CD8-positive, alpha-beta memory T cell (primary cell): ENCODE measurements around the gene TBC1D22A. TPM values are rescaled to one million over a fixed set of nuclear protein-coding genes. Genes with fewer than 3 reads are reported as not detected.

ENCODE experiments used
- CTCF ChIA-PET: fragments of 350-600 bp; sonication (Branson Sonifier 250); formaldehyde crosslinking; loops from one replicate; lab custom pipeline; 2021; ENCODE audit warnings: antibody characterized with exemption; lab: Charles Lee
- POLR2A ChIA-PET: fragments of 350-600 bp; sonication (Branson Sonifier 250); formaldehyde crosslinking; loops from one replicate; lab custom pipeline; 2021; ENCODE audit warnings: antibody characterized with exemption; lab: Charles Lee
- DNase-seq, 5 donors: peaks; one replicate each; pipeline versions ENCODE4 v3.0.0 to v3.0.0-alpha.2; 2020 to 2022; ENCODE audit warnings: mixed read lengths in 1 of 5
- H3K27ac ChIP-seq: one replicate; pipeline ENCODE4 v1.7.0; 2013; ENCODE audit warnings: low read depth, mild to moderate bottlenecking, low read length, moderate library complexity
- H3K27me3 ChIP-seq: 2 replicates; pipeline ENCODE4 v1.7.0; 2013; ENCODE audit warnings: low read length, mild to moderate bottlenecking; ENCODE audit not compliant: insufficient read depth, poor library complexity, severe bottlenecking
- H3K36me3 ChIP-seq: 2 replicates; pipeline ENCODE4 v1.7.0; 2013; ENCODE audit warnings: mild to moderate bottlenecking, low read length, moderate library complexity; ENCODE audit not compliant: insufficient read depth
- H3K4me1 ChIP-seq: 2 replicates; pipeline ENCODE4 v1.7.0; 2013; ENCODE audit warnings: mild to moderate bottlenecking, low read length, moderate library complexity; ENCODE audit not compliant: insufficient read depth
- H3K4me3 ChIP-seq: 2 replicates; pipeline ENCODE4 v1.7.0; 2013; ENCODE audit warnings: mild to moderate bottlenecking, low read length
- H3K9me3 ChIP-seq: 2 replicates; pipeline ENCODE4 v1.7.0; 2013; ENCODE audit warnings: mild to moderate bottlenecking, low read length
- H3K27ac Mint-ChIP-seq, 8 donors: one replicate each; pipeline ENCODE4 v1.8.0; 2020 to 2021; ENCODE audit warnings: mixed read lengths in 8 of 8, mild to moderate bottlenecking in 6 of 8, inconsistent platforms in 3 of 8, moderate library complexity in 3 of 8
- H3K27me3 Mint-ChIP-seq, 2 donors: one replicate each; pipeline ENCODE4 v1.8.0; 2020 to 2021; ENCODE audit warnings: mixed read lengths in 2 of 2, mild to moderate bottlenecking in 1 of 2, moderate library complexity in 1 of 2
- H3K36me3 Mint-ChIP-seq, 3 donors: one replicate each; pipeline ENCODE4 v1.8.0; 2020 to 2021; ENCODE audit warnings: mixed read lengths in 3 of 3, inconsistent platforms in 1 of 3, mild to moderate bottlenecking in 1 of 3
- H3K4me1 Mint-ChIP-seq, 3 donors: one replicate each; pipeline ENCODE4 v1.8.0; 2020 to 2021; ENCODE audit warnings: mixed read lengths in 3 of 3, inconsistent platforms in 1 of 3, mild to moderate bottlenecking in 1 of 3
- H3K4me3 Mint-ChIP-seq, 7 donors: one replicate each; pipeline ENCODE4 v1.8.0; 2020 to 2021; ENCODE audit warnings: mixed read lengths in 7 of 7, mild to moderate bottlenecking in 6 of 7, moderate library complexity in 4 of 7, inconsistent platforms in 2 of 7
- H3K9me3 Mint-ChIP-seq, 5 donors: one replicate each; pipeline ENCODE4 v1.8.0; 2020 to 2022; ENCODE audit warnings: mixed read lengths in 5 of 5, mild to moderate bottlenecking in 3 of 5, moderate library complexity in 2 of 5, inconsistent platforms in 1 of 5
- polyA plus RNA-seq: library from polyadenylated mRNA; unstranded; fragments of 300-500 nt; fragmentation: Illumina TruSeq; gene quantifications from one replicate; pipeline ENCODE4 v1.2.3, GENCODE V29; 2021
- total RNA-seq, 2 experiments: library from RNA; stranded (reverse); gene quantifications; one replicate each; pipeline ENCODE4 v1.2.3, GENCODE V29; 2021

TBC1D22A gene
- total and polyA plus RNA-seq, 3 experiments from 2014 or later = 26.6 to 34.8 (median 34.0) TPM

DNA sequence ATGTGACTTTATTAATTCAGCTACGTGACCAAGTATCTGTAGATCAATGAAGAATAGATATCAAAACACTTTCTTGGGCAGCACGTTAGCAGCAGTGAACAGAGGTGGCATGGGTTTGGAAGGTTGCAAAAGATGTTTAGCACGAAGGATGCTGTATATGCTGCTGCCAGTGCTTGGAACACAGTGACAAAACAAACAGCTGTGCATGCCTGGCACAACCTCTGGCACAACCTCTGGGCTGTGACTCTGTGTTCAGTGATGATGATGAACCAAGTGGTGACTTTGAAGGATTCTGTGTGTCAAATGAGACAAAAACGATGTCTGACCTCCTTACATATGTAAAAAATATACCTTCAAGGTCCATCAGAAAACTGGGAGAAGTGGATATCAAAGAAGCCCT, 104.7 kb downstream of the TBC1D22A start:
- Mint-ChIP-seq H3K4me1 (peaks cover 13 to 22% (median 15%) of the 10 kb centered on the region in 3 donors), H3K36me3 (peaks cover 22 to 74% (median 58%) of the 10 kb centered on the region in 3 donors)
- peaks cover 5% of the 10 kb centered on the region for H3K36me3 ChIP-seq

DNA sequence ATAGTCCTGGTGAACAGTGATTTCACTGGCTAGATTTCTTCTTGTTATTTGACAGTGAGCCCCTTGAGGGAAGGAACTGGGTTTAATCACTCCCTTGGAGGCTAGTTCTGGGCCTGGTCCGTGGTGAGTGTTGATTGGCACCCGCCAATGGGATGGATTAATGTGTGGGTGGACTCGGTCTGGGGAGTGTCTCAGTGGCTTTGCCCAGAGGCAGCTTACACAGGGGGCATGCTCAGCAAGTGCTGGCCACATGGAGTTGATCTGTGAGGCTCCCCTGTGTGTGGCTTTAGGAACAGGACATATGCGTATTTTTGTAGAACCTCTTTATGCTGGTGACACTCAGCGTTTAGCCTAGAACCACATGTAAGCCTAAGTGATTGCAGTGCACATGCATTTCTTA, 106.9 kb downstream of the TBC1D22A start:
- peaks cover 22 to 73% (median 72%) of the 10 kb centered on the region in 3 donors for H3K36me3 Mint-ChIP-seq
- no peaks in the 10 kb centered on the region for H3K27me3 ChIP-seq
- H3K27ac Mint-ChIP-seq = peak overlapping the region in 1 of 8 donors; percentile 54
- no peak overlapping the region for H3K27ac ChIP-seq
- H3K9me3 ChIP-seq = no peaks in the 10 kb centered on the region
- no peaks in the 10 kb centered on the region for H3K27me3 Mint-ChIP-seq
- DNase-seq = no peak
- no peaks in the 10 kb centered on the region for H3K4me1 ChIP-seq
- CTCF ChIA-PET = no interaction called here
- H3K9me3 Mint-ChIP-seq = peaks cover 13 to 29% (median 19%) of the 10 kb centered on the region in 5 donors
- H3K4me1 Mint-ChIP-seq = peaks cover 25 to 30% (median 28%) of the 10 kb centered on the region in 3 donors
- H3K4me3 Mint-ChIP-seq = peak overlapping the region in 1 of 7 donors; percentile 40
- no peak overlapping the region for H3K4me3 ChIP-seq
- peaks cover 5% of the 10 kb centered on the region for H3K36me3 ChIP-seq
- POLR2A ChIA-PET = no interaction called here

More for the DNA sequence above, 104.7 kb downstream of the TBC1D22A start:
- ChIA-PET CTCF (interaction anchor here (1.3 kb wide), 1 partner anchor 64 kb away, joined by 3 read pairs; no protein-coding TSS in a partner anchor), POLR2A (no interaction called here)
- Mint-ChIP-seq H3K4me3 (no peak overlapping the region), H3K27me3 (no peaks in the 10 kb centered on the region), H3K27ac (no peak overlapping the region), H3K9me3 (peaks cover 12 to 22% (median 16%) of the 10 kb centered on the region in 5 donors)
- H3K27ac ChIP-seq = no peak overlapping the region
- no peaks in the 10 kb centered on the region for H3K9me3 ChIP-seq
- DNase-seq = no peak
- H3K4me1 ChIP-seq = no peaks in the 10 kb centered on the region
- no peaks in the 10 kb centered on the region for H3K27me3 ChIP-seq
- H3K4me3 ChIP-seq = no peak overlapping the region

DNA sequence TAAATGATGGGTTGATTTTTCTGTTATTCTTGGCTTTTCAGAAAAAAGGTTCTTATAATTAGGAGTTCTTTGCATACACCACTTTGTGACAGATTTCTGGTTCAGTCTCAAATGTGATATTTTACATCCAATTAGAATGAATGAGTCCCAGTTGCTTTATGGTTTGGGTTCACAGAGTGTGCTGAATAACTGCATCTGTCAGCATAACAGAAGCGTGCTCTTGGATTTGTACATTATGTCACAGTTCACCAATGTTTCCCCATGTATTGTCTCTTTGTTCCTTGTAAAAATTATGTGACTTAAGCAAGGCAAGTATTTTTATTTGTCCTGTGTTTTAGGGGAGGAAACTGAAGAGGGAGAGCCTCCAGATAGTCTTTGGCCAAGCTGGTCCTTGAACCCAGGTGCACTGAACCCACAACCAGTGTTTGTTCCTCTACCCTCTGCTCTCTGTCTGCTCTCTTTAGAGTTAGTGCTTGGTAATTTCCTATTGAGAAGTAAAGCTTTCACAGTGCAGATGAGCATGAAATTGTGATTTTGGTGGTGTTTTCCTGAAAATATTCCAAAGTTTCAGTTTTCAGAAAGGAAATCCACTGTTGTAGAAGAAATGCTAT, 107.5 kb downstream of the TBC1D22A start:
- Mint-ChIP-seq H3K9me3 (peaks cover 13 to 29% (median 19%) of the 10 kb centered on the region in 5 donors), H3K4me1 (peaks cover 25 to 33% (median 32%) of the 10 kb centered on the region in 3 donors), H3K4me3 (no peak overlapping the region), H3K27me3 (no peaks in the 10 kb centered on the region), H3K36me3 (peaks cover 22 to 73% (median 68%) of the 10 kb centered on the region in 3 donors), H3K27ac (no peak overlapping the region)
- H3K4me3 ChIP-seq = no peak overlapping the region
- ChIA-PET POLR2A (no interaction called here), CTCF (no interaction called here)
- H3K27ac ChIP-seq = no peak overlapping the region
- peaks cover 5% of the 10 kb centered on the region for H3K36me3 ChIP-seq
- no peaks in the 10 kb centered on the region for H3K4me1 ChIP-seq
- DNase-seq = no peak
- no peaks in the 10 kb centered on the region for H3K27me3 ChIP-seq
- no peaks in the 10 kb centered on the region for H3K9me3 ChIP-seq

DNA sequence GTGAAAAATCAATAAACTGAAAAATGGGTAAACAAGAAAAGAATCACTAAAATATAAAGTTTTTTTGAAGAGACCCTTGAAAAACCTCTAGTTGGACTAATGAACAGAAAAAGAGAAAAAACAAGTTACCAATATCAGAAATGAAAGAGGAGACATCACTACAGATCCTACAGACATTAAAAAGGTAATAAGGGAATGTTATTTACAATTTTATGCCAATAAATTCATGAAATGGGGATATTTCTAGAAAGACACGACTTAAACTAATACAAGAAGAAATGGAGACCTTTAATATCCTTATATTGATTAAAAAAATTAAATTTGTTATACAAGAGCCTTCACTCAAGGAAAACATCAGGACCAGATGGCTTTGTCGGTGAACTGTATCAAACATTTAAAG, 109.4 kb downstream of the TBC1D22A start:
- ChIA-PET CTCF (no interaction called here), POLR2A (no interaction called here)
- Mint-ChIP-seq H3K27me3 (no peaks in the 10 kb centered on the region), H3K9me3 (peaks cover 13 to 29% (median 19%) of the 10 kb centered on the region in 5 donors), H3K36me3 (peaks cover 20 to 60% (median 54%) of the 10 kb centered on the region in 3 donors), H3K4me3 (no peak overlapping the region), H3K27ac (no peak overlapping the region), H3K4me1 (peaks cover 19 to 44% (median 34%) of the 10 kb centered on the region in 3 donors)
- Histone ChIP-seq H3K36me3 (peaks cover 5% of the 10 kb centered on the region), H3K27ac (no peak overlapping the region), H3K4me1 (no peaks in the 10 kb centered on the region), H3K27me3 (no peaks in the 10 kb centered on the region), H3K9me3 (no peaks in the 10 kb centered on the region), H3K4me3 (no peak overlapping the region)
- DNase-seq = no peak

DNA sequence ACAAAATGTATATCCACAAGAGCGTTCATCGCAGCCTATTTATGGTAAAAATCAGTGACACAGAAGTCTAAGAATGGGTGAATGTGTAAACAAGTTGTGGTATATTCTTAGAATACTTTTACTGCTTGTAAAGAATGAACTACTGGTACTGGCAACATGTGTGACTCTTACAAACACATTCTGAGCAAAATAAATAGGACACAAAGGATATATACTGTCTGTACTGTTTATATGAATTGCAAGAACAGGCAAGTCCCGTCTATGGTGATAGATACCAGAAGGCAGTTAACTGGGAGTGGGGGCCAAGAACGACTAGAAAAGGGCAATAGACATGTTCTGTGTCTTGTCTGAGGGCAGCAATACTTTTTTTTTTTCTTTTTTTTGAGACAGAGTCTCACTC, 112.6 kb downstream of the TBC1D22A start:
- DNase-seq = no peak
- ChIA-PET POLR2A (no interaction called here), CTCF (no interaction called here)
- no peaks in the 10 kb centered on the region for H3K4me1 ChIP-seq
- Mint-ChIP-seq H3K27me3 (no peaks in the 10 kb centered on the region), H3K4me1 (peaks cover 31 to 65% (median 46%) of the 10 kb centered on the region in 3 donors), H3K4me3 (no peak overlapping the region), H3K9me3 (peaks cover 12 to 25% (median 19%) of the 10 kb centered on the region in 5 donors), H3K36me3 (peaks cover 9 to 44% (median 41%) of the 10 kb centered on the region in 3 donors), H3K27ac (peak overlapping the region in 1 of 8 donors; percentile 43)
- H3K27me3 ChIP-seq = no peaks in the 10 kb centered on the region
- H3K4me3 ChIP-seq = no peak overlapping the region
- no peaks in the 10 kb centered on the region for H3K9me3 ChIP-seq
- peaks cover 3% of the 10 kb centered on the region for H3K36me3 ChIP-seq
- no peak overlapping the region for H3K27ac ChIP-seq

DNA sequence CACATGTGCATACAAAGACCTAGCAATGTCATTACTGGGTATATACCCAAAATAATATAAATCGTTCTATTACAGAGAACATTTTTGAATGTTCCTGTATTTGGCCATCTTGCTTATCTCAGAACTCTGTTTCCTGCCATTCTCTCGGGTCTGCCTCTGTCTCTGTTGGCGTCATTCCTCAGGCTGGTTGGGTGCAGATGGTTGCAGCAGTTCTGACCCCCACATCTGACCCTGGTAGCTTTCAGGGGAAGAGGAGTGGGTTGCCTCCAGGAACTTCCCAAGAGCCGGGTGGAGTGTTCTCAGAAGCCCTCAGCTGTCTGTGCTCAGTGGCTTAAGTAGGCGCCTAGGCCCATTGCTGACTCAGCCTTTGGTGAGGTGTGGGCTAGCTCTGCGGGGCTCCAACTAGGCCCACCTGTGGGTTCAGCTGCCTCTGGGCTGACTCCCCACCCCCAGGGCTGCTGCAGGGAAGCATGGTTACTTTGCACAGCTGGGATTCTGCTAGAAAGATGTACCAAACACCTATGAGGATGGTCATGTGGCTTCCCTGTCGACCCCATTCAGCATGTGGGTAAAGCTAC, 114.0 kb downstream of the TBC1D22A start:
- Histone ChIP-seq H3K4me1 (no peaks in the 10 kb centered on the region), H3K27ac (no peak overlapping the region), H3K4me3 (no peak overlapping the region), H3K36me3 (no peaks in the 10 kb centered on the region), H3K27me3 (no peaks in the 10 kb centered on the region), H3K9me3 (no peaks in the 10 kb centered on the region)
- H3K27me3 Mint-ChIP-seq = no peaks in the 10 kb centered on the region
- peaks cover 44 to 79% (median 59%) of the 10 kb centered on the region in 3 donors for H3K4me1 Mint-ChIP-seq
- H3K4me3 Mint-ChIP-seq = no peak overlapping the region
- peaks cover 4 to 14% (median 8%) of the 10 kb centered on the region in 5 donors for H3K9me3 Mint-ChIP-seq
- POLR2A ChIA-PET = no interaction called here
- H3K36me3 Mint-ChIP-seq = peaks cover 8 to 44% (median 28%) of the 10 kb centered on the region in 3 donors
- CTCF ChIA-PET = no interaction called here
- DNase-seq = no peak
- H3K27ac Mint-ChIP-seq = peak overlapping the region in 1 of 8 donors; percentile 18

DNA sequence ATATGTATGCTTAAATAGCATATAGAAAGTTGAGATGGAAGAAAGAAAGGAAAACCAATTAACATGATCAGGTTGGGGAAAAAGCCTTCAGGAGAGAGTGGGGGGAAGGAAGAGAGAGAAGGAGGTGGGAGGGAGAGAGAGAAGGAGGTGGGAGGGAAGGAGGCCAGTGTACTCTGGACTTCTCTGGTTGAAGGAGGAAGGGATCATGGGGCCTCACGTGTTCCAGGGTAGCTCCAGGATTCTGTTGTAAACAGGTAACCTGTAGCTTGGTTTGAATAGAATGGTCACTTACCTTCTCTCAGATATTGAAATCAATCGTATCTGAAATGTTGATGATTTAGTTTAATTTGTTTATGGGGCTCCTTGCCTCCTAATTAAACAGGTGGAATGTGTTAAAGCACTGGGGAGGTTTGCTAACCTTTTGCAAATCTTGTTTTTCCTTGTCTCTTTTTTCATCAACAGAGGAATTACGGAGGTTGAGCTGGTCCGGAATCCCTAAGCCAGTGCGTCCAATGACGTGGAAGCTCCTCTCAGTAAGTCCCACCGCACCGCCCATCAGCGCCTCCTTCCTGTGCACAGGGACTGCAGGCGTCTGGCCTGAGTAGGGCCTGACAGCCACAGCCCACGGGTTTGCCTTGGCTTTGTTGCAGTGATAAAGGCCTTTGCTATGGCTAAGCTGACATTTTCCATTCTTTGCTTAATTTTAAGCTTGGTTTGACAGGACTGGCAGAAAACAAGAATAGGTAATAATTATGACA, 115.9 kb downstream of the TBC1D22A start:
- peak overlapping the region in 7 of 8 donors; percentile 24 to 86 (median 80) for H3K27ac Mint-ChIP-seq
- CTCF ChIA-PET = no interaction called here

More for the DNA sequence above, 115.9 kb downstream of the TBC1D22A start:
- Mint-ChIP-seq H3K36me3 (peaks cover 11 to 43% (median 12%) of the 10 kb centered on the region in 3 donors), H3K4me3 (no peak overlapping the region), H3K4me1 (peaks cover 47 to 80% (median 64%) of the 10 kb centered on the region in 3 donors), H3K9me3 (no peaks in the 10 kb centered on the region), H3K27me3 (no peaks in the 10 kb centered on the region)
- no peaks in the 10 kb centered on the region for H3K36me3 ChIP-seq
- H3K9me3 ChIP-seq = no peaks in the 10 kb centered on the region
- no peaks in the 10 kb centered on the region for H3K4me1 ChIP-seq
- no peak for DNase-seq
- no peak overlapping the region for H3K4me3 ChIP-seq
- no peak overlapping the region for H3K27ac ChIP-seq
- POLR2A ChIA-PET = interaction anchor here (0.6 kb wide), 1 partner anchor 8 kb away, joined by 3 read pairs; no protein-coding TSS in a partner anchor
- no peaks in the 10 kb centered on the region for H3K27me3 ChIP-seq
